WTC11 (cell line): Measurements from ENCODE around the gene ANKMY1. TPM values are rescaled to one million over a fixed set of nuclear protein-coding genes. Genes with fewer than 3 reads are reported as not detected.

Experiments used
- ATAC-seq: fragments of 200-7000 bp; cut with Tn5 transposase; 2 replicates; pipeline ENCODE4 v1.10.0; 2021; ENCODE audit warnings: mild to moderate bottlenecking, moderate library complexity
- CTCF ChIA-PET: fragments of 300-600 bp; sonication (Branson Sonifier 250); formaldehyde crosslinking; loops from one replicate; lab custom pipeline; 2021; ENCODE audit warnings: antibody characterized with exemption; lab: Charles Lee
- POLR2A ChIA-PET: fragments of 350-600 bp; sonication (Branson Sonifier 250); formaldehyde crosslinking; loops from one replicate; lab custom pipeline; 2021; ENCODE audit warnings: antibody characterized with exemption; lab: Charles Lee
- DNase-seq: peaks from one replicate; pipeline ENCODE4 v3.0.0; 2021; ENCODE audit warnings: low spot score
- H3K27ac Mint-ChIP-seq: 2 replicates; pipeline ENCODE4 v1.8.0; 2021; ENCODE audit warnings: mixed read lengths
- H3K27me3 Mint-ChIP-seq: 2 replicates; pipeline ENCODE4 v1.8.0; 2021; ENCODE audit warnings: low read depth, mild to moderate bottlenecking, moderate library complexity, mixed read lengths
- H3K36me3 Mint-ChIP-seq: 2 replicates; pipeline ENCODE4 v1.8.0; 2021; ENCODE audit warnings: mixed read lengths
- H3K4me1 Mint-ChIP-seq: 2 replicates; pipeline ENCODE4 v1.8.0; 2022; ENCODE audit warnings: mixed read lengths
- H3K4me3 Mint-ChIP-seq: 2 replicates; pipeline ENCODE4 v1.8.0; 2021; ENCODE audit warnings: mild to moderate bottlenecking, moderate library complexity, mixed read lengths
- H3K9me3 Mint-ChIP-seq: 2 replicates; pipeline ENCODE4 v1.8.0; 2021; ENCODE audit warnings: mixed read lengths
- ATF1 ChIP-seq: sonication (generic); formaldehyde crosslinking; IDR thresholded peaks from 2 replicates; pipeline ENCODE4 v1.8.1; 2023; ENCODE audit warnings: mild to moderate bottlenecking, moderate library complexity, missing genetic modification reagents
- CREB1 ChIP-seq: sonication (generic); formaldehyde crosslinking; IDR thresholded peaks from 2 replicates; pipeline ENCODE4 v1.8.0; 2023; ENCODE audit warnings: mild to moderate bottlenecking, missing genetic modification reagents
- FOXK1 ChIP-seq: sonication (generic); formaldehyde crosslinking; IDR thresholded peaks from 2 replicates; pipeline ENCODE4 v1.8.0; 2022; ENCODE audit warnings: mild to moderate bottlenecking, moderate library complexity, missing genetic modification reagents
- GRHL2 ChIP-seq: fragments of 250-450 bp; sonication (Bioruptor Pico); IDR thresholded peaks from 2 replicates; pipeline ENCODE4 v1.8.0; 2022; ENCODE audit warnings: mild to moderate bottlenecking, moderate library complexity; ENCODE audit not compliant: insufficient replicate concordance, severe bottlenecking
- HMGA2 ChIP-seq: fragments of 250-450 bp; sonication (Bioruptor Pico); IDR thresholded peaks from 2 replicates; pipeline ENCODE4 v1.4.0; 2021; ENCODE audit warnings: mild to moderate bottlenecking, moderate library complexity
- JUN ChIP-seq: sonication (generic); formaldehyde crosslinking; IDR thresholded peaks from 2 replicates; pipeline ENCODE4 v1.8.0; 2023; ENCODE audit warnings: mild to moderate bottlenecking, missing genetic modification reagents
- MYBL2 ChIP-seq: sonication (generic); formaldehyde crosslinking; IDR thresholded peaks from 2 replicates; pipeline ENCODE4 v1.8.1; 2023; ENCODE audit warnings: mild to moderate bottlenecking, moderate library complexity, missing genetic modification reagents
- NFYB ChIP-seq: sonication (generic); formaldehyde crosslinking; conservative IDR thresholded peaks from 2 replicates; pipeline ENCODE4 v1.8.0; 2022; ENCODE audit warnings: low read depth, missing genetic modification reagents
- NR1H2 ChIP-seq: sonication (generic); formaldehyde crosslinking; IDR thresholded peaks from 2 replicates; pipeline ENCODE4 v1.9.0; 2021; ENCODE audit warnings: mild to moderate bottlenecking, moderate library complexity, missing genetic modification reagents
- PRRX2 ChIP-seq: fragments of 250-450 bp; sonication (Bioruptor Pico); IDR thresholded peaks from 2 replicates; pipeline ENCODE4 v1.8.0; 2021; ENCODE audit warnings: mild to moderate bottlenecking
- SMAD3 ChIP-seq: sonication (generic); formaldehyde crosslinking; IDR thresholded peaks from 2 replicates; pipeline ENCODE4 v1.8.0; 2022; ENCODE audit warnings: missing genetic modification reagents, mild to moderate bottlenecking, borderline replicate concordance
- SP1 ChIP-seq: sonication (generic); formaldehyde crosslinking; conservative IDR thresholded peaks from 2 replicates; pipeline ENCODE4 v1.8.1; 2022; ENCODE audit warnings: missing genetic modification reagents
- TEAD1 ChIP-seq: sonication (generic); formaldehyde crosslinking; IDR thresholded peaks from 2 replicates; pipeline ENCODE4 v1.8.0; 2022; ENCODE audit warnings: mild to moderate bottlenecking, missing genetic modification reagents
- ZNF232 ChIP-seq: sonication (generic); formaldehyde crosslinking; IDR thresholded peaks from 2 replicates; pipeline ENCODE4 v1.8.0; 2022; ENCODE audit warnings: mild to moderate bottlenecking, missing genetic modification reagents
- ZNF317 ChIP-seq: sonication (generic); formaldehyde crosslinking; IDR thresholded peaks from 2 replicates; pipeline ENCODE4 v1.8.1; 2023; ENCODE audit warnings: low read depth, mild to moderate bottlenecking, moderate library complexity, missing genetic modification reagents, borderline replicate concordance
- ZNF396 ChIP-seq: fragments of 250-450 bp; sonication (Bioruptor Pico); IDR thresholded peaks from 2 replicates; pipeline ENCODE4 v1.8.0; 2021; ENCODE audit warnings: mild to moderate bottlenecking, moderate library complexity, borderline replicate concordance
- ZNF416 ChIP-seq: fragments of 250-450 bp; sonication (Bioruptor Pico); IDR thresholded peaks from 2 replicates; pipeline ENCODE4 v1.9.0; 2021; ENCODE audit warnings: mild to moderate bottlenecking, inconsistent platforms
- ZNF423 ChIP-seq: fragments of 250-450 bp; sonication (Bioruptor Pico); IDR thresholded peaks from 2 replicates; pipeline ENCODE4 v2.1.2; 2022; ENCODE audit warnings: mild to moderate bottlenecking, moderate library complexity
- total RNA-seq: library from RNA; stranded (reverse); gene quantifications from 3 replicates; pipeline ENCODE4 v1.2.3, GENCODE V29; 2021
- TF ChIP-seq, protein P1 (sequence below): sonication (generic); formaldehyde crosslinking; IDR thresholded peaks from 2 replicates; pipeline ENCODE4 v1.8.1; 2023; ENCODE audit warnings: mild to moderate bottlenecking, missing genetic modification reagents
- TF ChIP-seq, protein P2 (sequence below): sonication (generic); formaldehyde crosslinking; IDR thresholded peaks from 2 replicates; pipeline ENCODE4 v1.8.0; 2022; ENCODE audit warnings: mild to moderate bottlenecking, missing genetic modification reagents
- TF ChIP-seq, protein P3 (sequence below): fragments of 250-450 bp; sonication (Bioruptor Pico); conservative IDR thresholded peaks from 2 replicates; pipeline ENCODE4 v1.9.0; 2021; ENCODE audit warnings: mild to moderate bottlenecking
- TF ChIP-seq, protein P4 (sequence below): sonication (generic); formaldehyde crosslinking; IDR thresholded peaks from 2 replicates; pipeline ENCODE4 v1.8.0; 2022; ENCODE audit warnings: mild to moderate bottlenecking, missing genetic modification reagents
- TF ChIP-seq, protein P5 (sequence below): fragments of 250-450 bp; sonication (Bioruptor Pico); IDR thresholded peaks from 2 replicates; pipeline ENCODE4 v1.9.0; 2021; ENCODE audit warnings: mild to moderate bottlenecking, borderline replicate concordance
- TF ChIP-seq, protein P6 (sequence below): sonication (generic); formaldehyde crosslinking; IDR thresholded peaks from 2 replicates; pipeline ENCODE4 v1.8.1; 2023; ENCODE audit warnings: mild to moderate bottlenecking, missing genetic modification reagents, moderate library complexity

Gene ANKMY1
- total RNA-seq, 1 experiment from 2014 or later: 4.6 TPM

DNA sequence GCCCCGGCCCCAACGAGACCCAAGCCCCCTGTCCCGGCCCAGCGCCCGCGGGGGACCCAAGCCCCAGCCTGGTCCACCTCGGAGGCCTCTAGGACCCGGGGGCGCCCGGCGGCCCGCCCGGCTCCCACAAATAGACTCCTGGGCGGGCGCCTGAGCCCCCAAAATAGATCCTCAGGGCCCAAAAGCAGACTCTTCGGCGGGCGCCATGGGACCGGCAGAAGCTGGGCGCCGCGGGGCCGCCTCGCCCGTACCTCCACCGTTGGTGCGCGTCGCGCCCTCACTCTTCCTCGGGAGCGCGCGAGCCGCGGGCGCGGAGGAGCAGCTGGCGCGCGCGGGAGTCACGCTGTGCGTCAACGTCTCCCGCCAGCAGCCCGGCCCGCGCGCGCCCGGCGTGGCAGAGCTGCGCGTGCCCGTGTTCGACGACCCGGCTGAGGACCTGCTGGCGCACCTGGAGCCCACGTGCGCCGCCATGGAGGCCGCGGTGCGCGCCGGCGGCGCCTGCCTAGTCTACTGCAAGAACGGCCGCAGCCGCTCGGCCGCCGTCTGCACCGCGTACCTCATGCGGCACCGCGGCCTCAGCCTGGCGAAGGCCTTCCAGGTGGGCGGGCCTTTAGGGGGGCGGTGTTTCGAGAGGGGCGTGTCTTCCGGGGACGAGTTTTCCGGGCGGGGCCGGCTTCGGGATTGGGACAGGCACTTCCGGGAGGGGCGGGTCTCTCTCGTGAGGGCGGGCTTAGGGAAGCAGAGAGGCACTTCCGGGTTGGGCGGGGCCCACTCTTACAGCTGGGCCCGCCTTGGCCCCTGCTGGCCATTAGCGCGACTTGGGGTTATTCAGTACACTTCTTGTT is 2.9 kb upstream of the ANKMY1 start (continued):
- TF ChIP-seq, protein P1, sequence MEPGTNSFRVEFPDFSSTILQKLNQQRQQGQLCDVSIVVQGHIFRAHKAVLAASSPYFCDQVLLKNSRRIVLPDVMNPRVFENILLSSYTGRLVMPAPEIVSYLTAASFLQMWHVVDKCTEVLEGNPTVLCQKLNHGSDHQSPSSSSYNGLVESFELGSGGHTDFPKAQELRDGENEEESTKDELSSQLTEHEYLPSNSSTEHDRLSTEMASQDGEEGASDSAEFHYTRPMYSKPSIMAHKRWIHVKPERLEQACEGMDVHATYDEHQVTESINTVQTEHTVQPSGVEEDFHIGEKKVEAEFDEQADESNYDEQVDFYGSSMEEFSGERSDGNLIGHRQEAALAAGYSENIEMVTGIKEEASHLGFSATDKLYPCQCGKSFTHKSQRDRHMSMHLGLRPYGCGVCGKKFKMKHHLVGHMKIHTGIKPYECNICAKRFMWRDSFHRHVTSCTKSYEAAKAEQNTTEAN (CRISPR knock-in tag): no peak
- TF ChIP-seq, protein P2, sequence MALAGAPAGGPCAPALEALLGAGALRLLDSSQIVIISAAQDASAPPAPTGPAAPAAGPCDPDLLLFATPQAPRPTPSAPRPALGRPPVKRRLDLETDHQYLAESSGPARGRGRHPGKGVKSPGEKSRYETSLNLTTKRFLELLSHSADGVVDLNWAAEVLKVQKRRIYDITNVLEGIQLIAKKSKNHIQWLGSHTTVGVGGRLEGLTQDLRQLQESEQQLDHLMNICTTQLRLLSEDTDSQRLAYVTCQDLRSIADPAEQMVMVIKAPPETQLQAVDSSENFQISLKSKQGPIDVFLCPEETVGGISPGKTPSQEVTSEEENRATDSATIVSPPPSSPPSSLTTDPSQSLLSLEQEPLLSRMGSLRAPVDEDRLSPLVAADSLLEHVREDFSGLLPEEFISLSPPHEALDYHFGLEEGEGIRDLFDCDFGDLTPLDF (CRISPR knock-in tag): 0 out of 2 replicates have a peak, but pooled peaks have one; percentile 27
- TF ChIP-seq NR1H2 (CRISPR knock-in tag) (no peak), ZNF317 (CRISPR knock-in tag) (no peak)
- TF ChIP-seq, protein P3, sequence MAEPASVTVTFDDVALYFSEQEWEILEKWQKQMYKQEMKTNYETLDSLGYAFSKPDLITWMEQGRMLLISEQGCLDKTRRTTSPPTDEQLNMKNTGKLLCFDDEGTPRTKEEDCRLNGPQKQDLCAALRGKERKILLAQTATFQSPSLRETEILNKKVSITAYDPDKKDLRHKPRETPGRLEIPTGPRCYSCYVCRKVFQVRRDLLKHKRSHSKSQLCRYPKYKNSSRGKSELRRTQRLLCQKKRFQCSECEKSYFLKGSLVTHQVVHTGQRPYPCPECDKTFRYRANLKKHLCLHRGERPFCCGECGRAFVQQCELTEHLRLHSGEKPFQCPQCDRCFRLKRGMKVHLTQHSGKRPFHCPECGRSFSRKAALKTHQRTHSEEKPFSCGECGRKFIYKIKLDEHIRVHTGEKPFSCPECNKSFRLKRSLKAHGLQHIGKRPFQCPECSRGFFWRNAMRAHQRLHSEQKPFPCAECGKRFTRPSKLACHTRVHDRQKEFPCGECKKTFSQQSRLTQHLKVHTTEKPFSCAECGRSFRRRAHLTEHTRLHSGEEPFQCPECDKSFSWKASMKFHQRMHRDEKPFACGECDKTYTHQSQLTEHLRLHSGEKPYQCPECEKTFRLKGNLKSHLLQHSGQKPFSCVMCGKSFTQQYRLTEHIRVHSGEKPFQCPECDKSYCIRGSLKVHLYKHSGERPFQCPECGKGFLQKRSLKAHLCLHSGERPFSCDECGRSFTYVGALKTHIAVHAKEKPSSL (CRISPR knock-in tag): no peak
- TF ChIP-seq, all 79 proteins: peak for 24

DNA sequence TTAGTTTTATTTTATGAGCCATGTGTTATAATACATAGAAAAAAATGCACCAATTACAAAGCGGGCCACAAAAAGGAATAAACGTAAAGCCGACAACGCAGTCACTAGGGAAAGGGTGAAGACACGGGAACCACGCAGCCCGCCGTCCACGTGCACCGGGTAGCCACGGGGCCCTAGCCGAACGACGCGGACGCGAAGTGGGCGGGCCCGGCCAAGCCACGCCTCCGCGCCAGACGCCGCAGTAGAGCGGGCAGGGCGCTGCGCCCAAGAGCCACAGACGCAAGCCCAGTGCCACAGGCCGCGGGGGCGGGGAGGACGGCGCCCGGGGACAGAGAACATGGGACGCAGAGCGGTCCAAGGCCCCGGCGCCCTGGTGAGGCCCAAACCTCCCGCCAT is 2.3 kb upstream of the ANKMY1 start, which contains the start of gene DUSP28:
Gene DUSP28, plus strand, starts transcription at position 274 of the 396 bp plus-strand sequence. CDS start 328 bp downstream, outside the sequence.
- Mint-ChIP-seq H3K4me1 (peaks cover 29% of the 10 kb centered on the region), H3K4me3 (peak within 1 kb of the TSS; percentile 76), H3K9me3 (no peaks in the 10 kb centered on the region), H3K36me3 (no peaks in the 10 kb centered on the region), H3K27ac (no peak within 1 kb of the TSS), H3K27me3 (peaks cover 32% of the 10 kb centered on the region)
- peak; percentile 78 for DNase-seq
- POLR2A ChIA-PET: interaction anchor here (1.1 kb wide), 1 partner anchor 26 kb away, joined by 6 read pairs; the partner anchor contains the start of gene CAPN10
- ATAC-seq: peak; percentile 38
- CTCF ChIA-PET: interaction anchor here (0.9 to 1.6 kb wide), 3 partner anchors 20 to 81 kb away, joined by 3 to 9 read pairs (median 5); no protein-coding TSS in a partner anchor
- TF ChIP-seq ZNF232 (CRISPR knock-in tag) (peak; percentile 92), ZNF416 (CRISPR knock-in tag) (no peak), PRRX2 (CRISPR knock-in tag) (no peak), HMGA2 (no peak), FOXK1 (CRISPR knock-in tag) (peak; percentile 91), SMAD3 (CRISPR knock-in tag) (peak; percentile 28; the same call in 1 of the 2 replicates), CREB1 (peak; percentile 57; the same call in 1 of the 2 replicates), ZNF396 (CRISPR knock-in tag) (no peak), ATF1 (CRISPR knock-in tag) (no peak), NFYB (no peak), GRHL2 (CRISPR knock-in tag) (no peak), TEAD1 (no peak; the same call in 1 of the 2 replicates), ZNF423 (CRISPR knock-in tag) (no peak), JUN (no peak), MYBL2 (CRISPR knock-in tag) (peak; percentile 78; the same call in 1 of the 2 replicates), SP1 (peak; percentile 94)
- TF ChIP-seq, protein P4, sequence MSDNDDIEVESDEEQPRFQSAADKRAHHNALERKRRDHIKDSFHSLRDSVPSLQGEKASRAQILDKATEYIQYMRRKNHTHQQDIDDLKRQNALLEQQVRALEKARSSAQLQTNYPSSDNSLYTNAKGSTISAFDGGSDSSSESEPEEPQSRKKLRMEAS (CRISPR knock-in tag): peak; percentile 98
- TF ChIP-seq, protein P5, sequence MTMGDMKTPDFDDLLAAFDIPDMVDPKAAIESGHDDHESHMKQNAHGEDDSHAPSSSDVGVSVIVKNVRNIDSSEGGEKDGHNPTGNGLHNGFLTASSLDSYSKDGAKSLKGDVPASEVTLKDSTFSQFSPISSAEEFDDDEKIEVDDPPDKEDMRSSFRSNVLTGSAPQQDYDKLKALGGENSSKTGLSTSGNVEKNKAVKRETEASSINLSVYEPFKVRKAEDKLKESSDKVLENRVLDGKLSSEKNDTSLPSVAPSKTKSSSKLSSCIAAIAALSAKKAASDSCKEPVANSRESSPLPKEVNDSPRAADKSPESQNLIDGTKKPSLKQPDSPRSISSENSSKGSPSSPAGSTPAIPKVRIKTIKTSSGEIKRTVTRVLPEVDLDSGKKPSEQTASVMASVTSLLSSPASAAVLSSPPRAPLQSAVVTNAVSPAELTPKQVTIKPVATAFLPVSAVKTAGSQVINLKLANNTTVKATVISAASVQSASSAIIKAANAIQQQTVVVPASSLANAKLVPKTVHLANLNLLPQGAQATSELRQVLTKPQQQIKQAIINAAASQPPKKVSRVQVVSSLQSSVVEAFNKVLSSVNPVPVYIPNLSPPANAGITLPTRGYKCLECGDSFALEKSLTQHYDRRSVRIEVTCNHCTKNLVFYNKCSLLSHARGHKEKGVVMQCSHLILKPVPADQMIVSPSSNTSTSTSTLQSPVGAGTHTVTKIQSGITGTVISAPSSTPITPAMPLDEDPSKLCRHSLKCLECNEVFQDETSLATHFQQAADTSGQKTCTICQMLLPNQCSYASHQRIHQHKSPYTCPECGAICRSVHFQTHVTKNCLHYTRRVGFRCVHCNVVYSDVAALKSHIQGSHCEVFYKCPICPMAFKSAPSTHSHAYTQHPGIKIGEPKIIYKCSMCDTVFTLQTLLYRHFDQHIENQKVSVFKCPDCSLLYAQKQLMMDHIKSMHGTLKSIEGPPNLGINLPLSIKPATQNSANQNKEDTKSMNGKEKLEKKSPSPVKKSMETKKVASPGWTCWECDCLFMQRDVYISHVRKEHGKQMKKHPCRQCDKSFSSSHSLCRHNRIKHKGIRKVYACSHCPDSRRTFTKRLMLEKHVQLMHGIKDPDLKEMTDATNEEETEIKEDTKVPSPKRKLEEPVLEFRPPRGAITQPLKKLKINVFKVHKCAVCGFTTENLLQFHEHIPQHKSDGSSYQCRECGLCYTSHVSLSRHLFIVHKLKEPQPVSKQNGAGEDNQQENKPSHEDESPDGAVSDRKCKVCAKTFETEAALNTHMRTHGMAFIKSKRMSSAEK (CRISPR knock-in tag): no peak
- TF ChIP-seq, protein P6, sequence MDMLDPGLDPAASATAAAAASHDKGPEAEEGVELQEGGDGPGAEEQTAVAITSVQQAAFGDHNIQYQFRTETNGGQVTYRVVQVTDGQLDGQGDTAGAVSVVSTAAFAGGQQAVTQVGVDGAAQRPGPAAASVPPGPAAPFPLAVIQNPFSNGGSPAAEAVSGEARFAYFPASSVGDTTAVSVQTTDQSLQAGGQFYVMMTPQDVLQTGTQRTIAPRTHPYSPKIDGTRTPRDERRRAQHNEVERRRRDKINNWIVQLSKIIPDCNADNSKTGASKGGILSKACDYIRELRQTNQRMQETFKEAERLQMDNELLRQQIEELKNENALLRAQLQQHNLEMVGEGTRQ: peak; percentile 58
- TF ChIP-seq, protein P1 (CRISPR knock-in tag): peak; percentile 68; the same call in 1 of the 2 replicates
